Measurements from ENCODE around the gene FBXO39.

The FBXO39 gene

DNA sequence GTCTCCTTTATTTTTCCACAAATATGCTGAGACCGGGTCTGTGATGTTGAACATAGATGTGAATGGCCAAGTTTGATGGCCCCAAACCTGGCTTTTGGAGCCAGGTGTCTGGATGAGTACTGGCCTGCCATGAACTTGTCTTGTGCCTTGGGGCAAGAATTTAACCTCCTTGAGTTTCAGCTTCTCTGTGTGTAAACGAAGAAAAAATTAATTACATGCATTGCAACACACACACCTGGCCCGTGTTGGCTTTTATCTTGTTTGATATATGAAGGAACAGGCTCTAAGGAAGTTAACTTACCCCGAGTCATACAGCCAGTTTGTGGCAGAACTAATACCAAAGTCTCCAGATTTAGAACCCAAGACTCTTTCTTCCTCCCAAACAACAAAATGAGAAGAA lies 13.1 kb downstream of the FBXO39 start:
- Histone ChIP-seq H3K27ac (ENCODE audit: low read depth, low read length) (no peak overlapping the region), H4K5ac (ENCODE audit: low read length) (no peak overlapping the region), H3K4ac (ENCODE audit: low read depth, low read length) (no peak overlapping the region), H3K18ac (ENCODE audit: low read length) (no peak overlapping the region), H3K56ac (ENCODE audit: low read length) (no peak overlapping the region), H4K8ac (ENCODE audit: low read depth, low read length) (no peak overlapping the region), H3K36me3 (ENCODE audit: control insufficient read depth, insufficient read depth, low read length) (no peaks in the 10 kb centered on the region), H3K4me1 (ENCODE audit: control insufficient read depth, low read depth, low read length) (no peaks in the 10 kb centered on the region), H3K9ac (ENCODE audit: low read length) (no peak overlapping the region), H3K23ac (ENCODE audit: low read length) (no peak overlapping the region), H3K79me2 (ENCODE audit: control insufficient read depth, insufficient read depth, low read length) (no peaks in the 10 kb centered on the region), H3K4me3 (ENCODE audit: low read length) (no peak overlapping the region), H3K4me2 (ENCODE audit: low read length) (no peak overlapping the region), H2BK5ac (ENCODE audit: low read length) (no peak overlapping the region), H2BK120ac (ENCODE audit: low read depth, low read length) (no peak overlapping the region), H3K79me1 (ENCODE audit: low read length) (no peaks in the 10 kb centered on the region), H2AK5ac (ENCODE audit: low read length) (no peak overlapping the region), H3K27me3 (ENCODE audit: insufficient read depth, low read length, poor library complexity) (no peaks in the 10 kb centered on the region), H2BK15ac (replicated peaks; ENCODE audit: low read depth) (no peak overlapping the region)
- no CpG with 5 or more reads among the region's 4 CpGs for WGBS (ENCODE audit: extremely low coverage, insufficient coverage, low lambda C conversion rate)
- no peak for DNase-seq

DNA sequence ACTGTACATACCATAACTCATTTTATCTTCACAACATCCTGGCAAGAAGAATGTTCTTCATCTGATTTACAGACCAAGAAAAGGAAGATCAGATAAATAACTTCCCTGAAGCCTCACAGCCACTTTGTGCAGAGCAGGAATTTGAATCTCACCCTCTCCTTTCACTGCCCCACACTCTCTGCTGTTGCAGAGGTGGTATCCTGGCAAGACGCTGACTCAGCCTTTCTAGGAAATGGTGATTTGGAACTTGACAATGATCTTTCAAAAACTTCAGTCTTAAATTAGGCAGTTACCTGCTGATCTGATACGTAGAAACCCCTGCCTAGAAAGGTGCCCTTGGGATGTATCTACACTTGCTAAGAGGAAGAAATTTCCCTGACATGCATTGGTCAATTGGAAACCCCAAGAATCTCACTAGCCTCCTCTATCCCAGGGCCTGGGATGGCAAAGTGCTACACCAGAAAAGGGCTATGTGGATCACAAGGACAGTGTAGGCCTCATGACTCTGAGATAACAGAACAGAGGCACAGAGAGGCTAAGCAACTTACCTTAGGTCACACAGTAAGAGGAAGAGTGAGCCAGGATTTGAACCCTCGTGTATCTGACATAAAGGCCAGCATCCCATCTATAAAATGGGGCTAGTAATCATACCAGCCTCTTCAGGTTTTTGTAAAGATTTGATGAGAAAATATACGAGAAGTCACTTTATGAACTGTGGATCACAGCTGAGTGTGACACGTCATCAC lies 17.9 kb downstream of the FBXO39 start:
- no peak overlapping the region for H2BK15ac ChIP-seq (replicated peaks; ENCODE audit: low read depth)
- WGBS (ENCODE audit: extremely low coverage, insufficient coverage, low lambda C conversion rate), result no CpG with 5 or more reads among the region's 5 CpGs
- no peak for DNase-seq

GRCh38 chr17:6796017-6796886 lies 20.2 kb downstream of the FBXO39 start:
- Histone ChIP-seq H2BK15ac (replicated peaks; ENCODE audit: low read depth) (no peak overlapping the region), H4K8ac (ENCODE audit: low read depth, low read length) (no peak overlapping the region), H3K23ac (ENCODE audit: low read length) (no peak overlapping the region), H3K79me2 (ENCODE audit: control insufficient read depth, insufficient read depth, low read length) (no peaks in the 10 kb centered on the region), H3K4me1 (ENCODE audit: control insufficient read depth, low read depth, low read length) (no peaks in the 10 kb centered on the region), H2BK120ac (ENCODE audit: low read depth, low read length) (no peak overlapping the region), H2BK5ac (ENCODE audit: low read length) (no peak overlapping the region), H3K27me3 (ENCODE audit: insufficient read depth, low read length, poor library complexity) (no peaks in the 10 kb centered on the region), H3K27ac (ENCODE audit: low read depth, low read length) (no peak overlapping the region), H4K5ac (ENCODE audit: low read length) (no peak overlapping the region), H3K4me2 (ENCODE audit: low read length) (no peak overlapping the region), H3K4ac (ENCODE audit: low read depth, low read length) (no peak overlapping the region), H3K56ac (ENCODE audit: low read length) (no peak overlapping the region), H3K18ac (ENCODE audit: low read length) (no peak overlapping the region), H3K9ac (ENCODE audit: low read length) (no peak overlapping the region), H3K79me1 (ENCODE audit: low read length) (no peaks in the 10 kb centered on the region), H2AK5ac (ENCODE audit: low read length) (no peak overlapping the region), H3K4me3 (ENCODE audit: low read length) (no peak overlapping the region), H3K36me3 (ENCODE audit: control insufficient read depth, insufficient read depth, low read length) (no peaks in the 10 kb centered on the region)
- DNase-seq, result peak; percentile 19
- WGBS (ENCODE audit: extremely low coverage, insufficient coverage, low lambda C conversion rate), result no CpG with 5 or more reads among the region's 10 CpGs

More for the DNA sequence above, 17.9 kb downstream of the FBXO39 start:
- Histone ChIP-seq H4K8ac (ENCODE audit: low read depth, low read length) (no peak overlapping the region), H3K9ac (ENCODE audit: low read length) (no peak overlapping the region), H2BK5ac (ENCODE audit: low read length) (no peak overlapping the region), H3K56ac (ENCODE audit: low read length) (no peak overlapping the region), H3K18ac (ENCODE audit: low read length) (no peak overlapping the region), H4K5ac (ENCODE audit: low read length) (no peak overlapping the region), H3K4me2 (ENCODE audit: low read length) (no peak overlapping the region), H3K79me2 (ENCODE audit: control insufficient read depth, insufficient read depth, low read length) (no peaks in the 10 kb centered on the region), H3K4me1 (ENCODE audit: control insufficient read depth, low read depth, low read length) (no peaks in the 10 kb centered on the region), H3K23ac (ENCODE audit: low read length) (no peak overlapping the region), H3K36me3 (ENCODE audit: control insufficient read depth, insufficient read depth, low read length) (no peaks in the 10 kb centered on the region), H3K4me3 (ENCODE audit: low read length) (no peak overlapping the region), H2BK120ac (ENCODE audit: low read depth, low read length) (no peak overlapping the region), H3K79me1 (ENCODE audit: low read length) (no peaks in the 10 kb centered on the region), H3K27me3 (ENCODE audit: insufficient read depth, low read length, poor library complexity) (no peaks in the 10 kb centered on the region), H2AK5ac (ENCODE audit: low read length) (no peak overlapping the region), H3K27ac (ENCODE audit: low read depth, low read length) (no peak overlapping the region), H3K4ac (ENCODE audit: low read depth, low read length) (no peak overlapping the region)

- H3K4ac ChIP-seq (ENCODE audit: low read depth, low read length), result no peak overlapping the region
- H3K27me3 ChIP-seq (ENCODE audit: insufficient read depth, low read length, poor library complexity), result no peaks in the 10 kb centered on the region
- no peak overlapping the region for H2BK120ac ChIP-seq (ENCODE audit: low read depth, low read length)
- no peak for DNase-seq
- H2BK5ac ChIP-seq (ENCODE audit: low read length), result no peak overlapping the region
- no peak overlapping the region for H4K5ac ChIP-seq (ENCODE audit: low read length)
- no peak overlapping the region for H4K8ac ChIP-seq (ENCODE audit: low read depth, low read length)
- H3K36me3 ChIP-seq (ENCODE audit: control insufficient read depth, insufficient read depth, low read length), result no peaks in the 10 kb centered on the region
- no peaks in the 10 kb centered on the region for H3K79me2 ChIP-seq (ENCODE audit: control insufficient read depth, insufficient read depth, low read length)
- H2BK15ac ChIP-seq (replicated peaks; ENCODE audit: low read depth), result no peak overlapping the region
- no CpG with 5 or more reads among the region's 2 CpGs for WGBS (ENCODE audit: extremely low coverage, insufficient coverage, low lambda C conversion rate)
- H3K9ac ChIP-seq (ENCODE audit: low read length), result no peak overlapping the region
- no peak overlapping the region for H3K4me3 ChIP-seq (ENCODE audit: low read length)
- H3K4me1 ChIP-seq (ENCODE audit: control insufficient read depth, low read depth, low read length), result no peaks in the 10 kb centered on the region
- H3K79me1 ChIP-seq (ENCODE audit: low read length), result no peaks in the 10 kb centered on the region
- no peak overlapping the region for H3K27ac ChIP-seq (ENCODE audit: low read depth, low read length)
- no peak overlapping the region for H3K4me2 ChIP-seq (ENCODE audit: low read length)
- no peak overlapping the region for H2AK5ac ChIP-seq (ENCODE audit: low read length)
- H3K18ac ChIP-seq (ENCODE audit: low read length), result no peak overlapping the region
- H3K56ac ChIP-seq (ENCODE audit: low read length), result no peak overlapping the region
- H3K23ac ChIP-seq (ENCODE audit: low read length), result no peak overlapping the region
Observed at GRCh38 chr17:6796887-6797490, 21.0 kb downstream of the FBXO39 start.

- H3K79me1 ChIP-seq (ENCODE audit: low read length), result no peaks in the 10 kb centered on the region
- no peaks in the 10 kb centered on the region for H3K79me2 ChIP-seq (ENCODE audit: control insufficient read depth, insufficient read depth, low read length)
- H3K4me1 ChIP-seq (ENCODE audit: control insufficient read depth, low read depth, low read length), result no peaks in the 10 kb centered on the region
- H3K4me2 ChIP-seq (ENCODE audit: low read length), result no peak overlapping the region
- no peaks in the 10 kb centered on the region for H3K36me3 ChIP-seq (ENCODE audit: control insufficient read depth, insufficient read depth, low read length)
- H4K5ac ChIP-seq (ENCODE audit: low read length), result no peak overlapping the region
- no peak overlapping the region for H3K27ac ChIP-seq (ENCODE audit: low read depth, low read length)
- H3K4ac ChIP-seq (ENCODE audit: low read depth, low read length), result no peak overlapping the region
- no peak overlapping the region for H2BK120ac ChIP-seq (ENCODE audit: low read depth, low read length)
- H4K8ac ChIP-seq (ENCODE audit: low read depth, low read length), result no peak overlapping the region
- H2BK15ac ChIP-seq (replicated peaks; ENCODE audit: low read depth), result no peak overlapping the region
- H3K23ac ChIP-seq (ENCODE audit: low read length), result no peak overlapping the region
- no peak overlapping the region for H3K4me3 ChIP-seq (ENCODE audit: low read length)
- H2BK5ac ChIP-seq (ENCODE audit: low read length), result no peak overlapping the region
- no peaks in the 10 kb centered on the region for H3K27me3 ChIP-seq (ENCODE audit: insufficient read depth, low read length, poor library complexity)
- no peak overlapping the region for H3K56ac ChIP-seq (ENCODE audit: low read length)
- H2AK5ac ChIP-seq (ENCODE audit: low read length), result no peak overlapping the region
- DNase-seq, result no peak
- H3K18ac ChIP-seq (ENCODE audit: low read length), result no peak overlapping the region
- no CpG with 5 or more reads among the region's 8 CpGs for WGBS (ENCODE audit: extremely low coverage, insufficient coverage, low lambda C conversion rate)
- no peak overlapping the region for H3K9ac ChIP-seq (ENCODE audit: low read length)
Observed at GRCh38 chr17:6797718-6798351, 21.8 kb downstream of the FBXO39 start.

Measured in mesendoderm (in vitro differentiated cells).